HG03378 (cell line): Measurements from ENCODE around the gene PLCB1.

Experiments used
- ATAC-seq: cut with Tn5 transposase; IDR thresholded peaks from one replicate; pipeline ENCODE4 v1.9.1; 2021; ENCODE audit warnings: mild to moderate bottlenecking, moderate library complexity; ENCODE audit not compliant: unreplicated experiment

Gene PLCB1

DNA sequence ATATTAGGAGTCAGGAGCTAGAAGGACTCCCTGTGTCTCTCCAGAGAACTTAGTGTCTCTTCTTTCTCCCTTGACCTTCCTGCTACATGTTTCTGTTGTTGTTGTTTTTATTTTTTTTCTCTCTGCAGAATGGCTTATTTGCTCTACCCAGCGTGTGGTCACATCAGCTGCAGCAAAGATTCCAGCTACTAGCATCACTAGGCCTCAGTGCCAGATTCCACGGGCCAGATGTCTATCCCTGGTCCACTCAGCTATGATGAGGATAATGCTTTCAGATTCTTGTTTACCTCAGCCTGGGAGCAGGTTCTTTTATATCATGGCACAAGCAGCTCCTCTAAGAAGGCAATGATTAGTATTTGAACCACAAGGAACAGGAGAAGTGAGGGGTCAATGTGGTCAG, 110.0 kb downstream of the PLCB1 start:
- ATAC-seq: no peak

- no peak for ATAC-seq
Measured at GRCh38 chr20:8242827-8243724, 111.0 kb downstream of the PLCB1 start.

DNA sequence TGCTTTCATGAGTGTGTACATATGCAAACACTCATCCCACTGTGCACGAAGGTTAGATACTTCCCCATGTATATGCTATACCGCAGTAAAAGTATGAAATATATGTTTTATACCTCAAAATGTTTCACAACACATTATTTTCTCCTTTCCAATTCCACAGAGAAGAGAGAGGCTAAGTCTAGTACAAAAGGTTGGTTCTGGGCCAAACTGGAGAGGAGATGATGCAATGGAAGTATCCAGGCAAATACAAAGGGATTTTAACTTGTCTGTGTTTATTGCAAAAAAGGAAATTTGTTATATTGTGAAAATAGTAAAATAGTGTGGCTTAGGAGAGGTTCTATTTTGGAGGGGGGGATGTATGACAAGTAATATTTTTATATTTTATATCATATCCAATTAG, 112.6 kb downstream of the PLCB1 start:
- ATAC-seq: no peak

- no peak for ATAC-seq
Measured at GRCh38 chr20:8246153-8246552, 114.1 kb downstream of the PLCB1 start.

DNA sequence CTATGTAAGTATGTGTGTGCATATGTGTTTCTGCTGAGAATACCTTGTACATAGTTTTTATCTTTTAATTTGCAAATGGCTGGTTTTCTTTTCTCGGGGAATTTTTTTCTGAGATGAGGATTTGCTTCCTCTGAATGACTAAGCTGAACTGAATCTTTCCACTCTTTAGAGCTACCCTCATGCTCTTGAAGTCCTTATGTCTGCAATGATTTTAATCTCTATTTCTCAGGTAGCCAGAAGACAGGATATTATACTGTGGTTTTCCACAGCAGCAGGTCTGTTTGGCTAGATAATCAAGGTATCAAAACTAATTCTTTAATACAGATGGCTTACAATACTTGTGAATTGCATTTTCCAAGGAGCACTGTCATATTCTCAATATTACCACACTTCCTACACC, 114.7 kb downstream of the PLCB1 start:
- no peak for ATAC-seq

GRCh38 chr20:8248051-8248450, 116.0 kb downstream of the PLCB1 start:
- no peak for ATAC-seq

DNA sequence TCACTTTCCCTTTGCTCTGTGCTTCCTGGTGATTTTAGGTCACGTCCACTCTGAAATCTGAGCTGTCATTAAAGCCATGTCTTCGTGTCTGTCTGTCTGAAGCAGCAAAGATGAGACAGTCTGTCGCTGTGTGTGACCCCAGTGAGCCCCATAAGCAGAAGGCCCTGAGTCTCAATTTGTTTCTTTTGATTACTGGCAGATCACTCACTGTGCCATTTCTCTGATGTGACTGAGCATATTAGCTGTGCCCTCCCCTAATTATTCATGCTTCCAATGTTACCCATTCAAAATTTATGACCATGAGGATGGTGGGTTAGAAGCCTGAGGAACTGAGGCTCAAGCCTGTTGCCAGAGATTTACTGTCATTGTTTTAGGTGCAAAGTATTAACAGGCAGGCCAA, 117.6 kb downstream of the PLCB1 start:
- no peak for ATAC-seq

GRCh38 chr20:8250539-8251200, 118.6 kb downstream of the PLCB1 start:
- no peak for ATAC-seq

GRCh38 chr20:8251201-8251575, 119.1 kb downstream of the PLCB1 start:
- ATAC-seq: no peak

- ATAC-seq: no peak
Measured at GRCh38 chr20:8254911-8255582, 123.0 kb downstream of the PLCB1 start.

DNA sequence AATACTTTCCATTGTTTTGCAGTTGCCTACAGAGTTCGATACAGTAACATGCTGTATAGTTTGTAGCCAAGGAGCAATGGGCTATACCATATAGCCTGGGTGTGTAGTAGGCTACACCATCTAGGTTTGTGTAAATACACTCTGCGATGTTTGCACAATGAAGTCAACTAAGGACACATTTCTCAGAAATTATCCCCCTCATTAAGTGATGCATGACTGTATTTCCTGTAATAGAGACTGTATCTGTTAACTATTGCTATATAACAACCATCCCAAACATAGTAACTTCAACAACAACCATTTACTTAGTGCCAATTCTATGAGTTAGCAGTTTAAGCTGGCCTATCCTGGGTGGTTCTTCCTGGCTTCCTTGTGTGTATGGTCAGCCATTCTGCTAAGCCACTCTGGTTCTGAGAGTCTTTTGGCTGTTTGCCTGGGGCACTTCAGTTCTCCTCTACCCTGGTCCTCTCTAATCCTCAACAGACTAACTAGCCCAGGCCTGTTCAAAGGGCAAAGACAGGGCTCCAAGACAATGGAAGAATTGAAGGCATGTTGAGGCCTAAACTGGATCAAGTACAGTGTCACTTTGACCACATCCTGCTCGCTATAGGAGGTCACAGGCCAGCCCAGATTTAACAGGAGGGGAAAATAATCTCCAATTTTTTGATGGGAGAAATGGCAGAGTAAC, 124.0 kb downstream of the PLCB1 start:
- no peak for ATAC-seq

DNA sequence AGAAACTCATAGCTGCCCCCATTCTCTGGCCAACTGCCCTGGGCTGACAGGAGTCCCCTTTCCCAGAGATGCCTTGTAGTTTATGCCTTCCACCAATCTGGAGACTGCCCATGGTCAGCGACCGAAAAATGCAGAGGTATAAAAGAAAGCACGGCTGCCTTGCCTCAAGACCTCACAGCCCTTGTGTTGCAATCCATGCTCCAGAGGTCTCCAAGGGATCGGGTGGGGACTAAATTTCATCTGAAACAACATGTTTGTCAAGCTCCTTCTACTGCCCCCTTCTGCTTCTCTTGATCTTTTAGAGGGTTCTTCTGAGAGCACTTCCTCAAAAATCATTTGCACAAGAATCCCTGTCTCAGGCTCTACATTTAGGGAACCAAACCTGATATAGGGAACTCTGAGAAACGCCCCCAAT, 128.8 kb downstream of the PLCB1 start:
- ATAC-seq: no peak

DNA sequence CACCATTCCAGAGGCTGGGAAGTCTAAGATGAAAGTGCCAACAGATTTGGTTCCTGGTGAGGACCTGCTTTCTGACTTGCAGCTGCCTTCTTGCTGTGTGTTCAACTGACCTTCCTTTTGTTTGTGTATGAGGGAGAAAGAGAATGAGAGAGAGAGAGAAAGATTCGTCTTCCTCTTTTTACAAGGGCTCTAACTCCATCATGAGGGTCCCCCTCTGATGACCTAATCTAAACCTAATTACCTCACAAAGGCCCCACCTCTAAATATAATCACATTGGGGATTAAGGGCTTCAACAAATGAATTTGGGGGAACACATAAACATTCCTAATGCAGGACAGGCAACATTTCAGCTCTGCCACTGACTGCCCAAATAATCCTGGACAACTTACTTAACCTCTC, 130.7 kb downstream of the PLCB1 start:
- no peak for ATAC-seq

DNA sequence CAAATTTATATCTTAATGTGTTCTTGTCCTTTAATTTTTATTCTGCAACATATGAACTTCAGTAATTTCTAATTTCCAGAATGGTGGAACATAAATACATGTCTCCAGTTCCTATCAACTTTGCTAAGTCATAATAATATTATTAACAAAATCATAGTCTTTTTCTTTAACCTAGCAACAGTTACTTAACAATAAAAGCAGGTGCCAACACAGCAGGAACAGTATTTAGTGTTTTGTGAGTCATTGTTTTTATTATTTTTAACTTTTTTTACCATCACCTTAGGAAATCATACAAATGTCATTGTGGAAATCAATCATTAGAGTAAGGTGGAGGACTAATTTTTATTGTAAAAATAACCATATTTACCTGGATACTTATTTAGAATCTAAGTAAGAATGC, 133.5 kb downstream of the PLCB1 start:
- ATAC-seq: no peak

DNA sequence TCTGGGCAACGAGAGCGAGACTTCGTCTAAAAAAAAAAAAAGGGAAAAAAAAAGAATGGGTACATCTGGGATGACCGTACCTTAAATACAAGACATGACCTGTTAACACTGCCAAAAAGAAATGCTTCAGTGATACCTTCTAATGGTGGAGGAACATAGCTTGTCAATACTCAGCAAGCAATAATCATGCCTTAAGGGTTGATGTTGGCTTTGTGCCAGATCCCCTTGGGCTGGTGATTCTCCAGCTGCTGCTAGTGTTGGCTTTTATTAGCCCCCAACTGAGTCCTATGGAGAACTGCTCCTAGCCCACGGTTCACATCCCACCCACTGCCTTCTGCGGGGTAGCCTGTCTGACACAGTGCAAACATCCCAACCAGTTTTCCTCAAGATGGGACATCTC, 134.9 kb downstream of the PLCB1 start:
- no peak for ATAC-seq

GRCh38 chr20:8271727-8272126, 139.7 kb downstream of the PLCB1 start:
- no peak for ATAC-seq

- no peak for ATAC-seq
Measured at GRCh38 chr20:8272766-8273165, 140.7 kb downstream of the PLCB1 start.

DNA sequence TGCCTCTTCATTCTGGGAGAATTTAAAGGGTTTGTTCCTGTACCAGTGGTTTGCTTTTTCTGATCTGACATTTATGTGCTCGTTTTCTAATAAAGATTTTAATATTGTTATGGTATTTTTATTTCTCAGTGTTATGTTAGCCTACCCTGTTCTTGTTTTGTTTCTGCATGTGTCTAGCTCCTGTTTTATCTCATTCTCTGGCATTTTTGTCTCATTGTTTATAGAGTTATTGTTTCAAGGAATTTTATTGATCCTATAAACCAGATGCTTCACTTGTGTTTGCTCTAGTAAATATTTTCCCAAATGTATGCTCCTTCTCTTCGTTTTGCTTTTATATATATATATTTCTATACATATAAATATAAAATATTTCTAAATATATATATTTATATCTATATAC, 152.8 kb downstream of the PLCB1 start:
- no peak for ATAC-seq

DNA sequence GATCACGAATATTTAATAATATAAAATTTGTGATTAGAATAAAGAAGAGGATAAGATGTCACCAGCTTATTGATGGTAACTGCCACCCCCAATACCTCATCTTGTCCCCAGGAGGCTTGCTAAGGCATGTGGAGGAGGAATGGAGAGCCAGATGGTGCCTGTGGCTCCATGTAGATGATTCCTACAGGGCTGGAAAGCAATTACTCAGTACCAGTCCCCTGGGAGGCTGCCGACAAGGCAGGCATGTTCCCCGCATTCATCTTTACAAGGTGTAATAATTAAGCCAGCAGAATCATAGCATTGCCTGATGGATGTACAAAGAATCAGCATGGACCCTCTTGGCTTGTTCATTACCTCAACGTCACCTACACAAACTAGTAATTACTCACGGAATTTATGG, 155.3 kb downstream of the PLCB1 start:
- no peak for ATAC-seq

- no peak for ATAC-seq
Measured at GRCh38 chr20:8291200-8291599, 159.1 kb downstream of the PLCB1 start.

DNA sequence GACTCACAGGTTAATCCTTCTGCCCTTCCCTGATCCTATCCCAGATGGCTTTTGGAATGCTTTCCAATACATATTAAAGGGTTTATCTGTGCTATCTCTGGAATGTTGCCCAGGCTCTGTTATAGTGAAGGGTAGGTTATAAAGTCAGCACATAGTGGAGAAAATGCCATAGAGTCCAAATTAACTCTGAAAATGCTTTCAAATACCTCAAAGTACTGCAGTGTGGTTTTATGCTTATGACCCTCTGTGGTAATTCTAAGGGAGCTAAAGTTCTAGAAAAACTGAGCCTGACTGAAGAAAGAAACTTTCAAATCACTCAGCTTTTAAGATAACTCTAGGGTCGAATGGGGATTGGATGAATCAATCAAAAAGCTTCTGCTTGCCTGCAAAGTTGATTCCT, 159.8 kb downstream of the PLCB1 start:
- ATAC-seq: no peak
